ENCODE data around the gene HHAT. TPM values are rescaled to one million over a fixed set of nuclear protein-coding genes. Genes with fewer than 3 reads are reported as not detected.

The HHAT gene
- total RNA-seq, 1 donor from 2014 or later = 14.7 TPM

DNA sequence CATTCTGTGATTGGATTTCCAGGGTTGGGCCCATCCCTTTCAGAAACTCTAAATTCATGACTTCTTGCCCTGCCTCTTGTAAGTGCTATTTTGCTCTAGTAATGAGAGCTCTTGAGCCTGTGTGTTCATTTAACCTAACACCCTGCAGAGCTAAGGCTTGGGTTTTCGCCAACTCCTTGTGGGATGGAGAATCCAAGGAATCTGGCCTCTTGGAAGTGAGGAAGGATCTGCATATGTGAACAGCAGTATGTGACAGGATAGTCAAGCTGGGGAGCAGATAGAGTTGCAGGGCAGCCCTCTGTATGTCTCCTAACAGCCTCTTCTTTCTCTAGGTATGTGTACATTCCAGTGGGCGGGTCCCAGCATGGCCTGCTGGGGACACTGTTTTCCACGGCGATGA is 258.9 kb downstream of the HHAT start:
- peaks cover 10% of the 10 kb centered on the region for H3K9me3 Mint-ChIP-seq (ENCODE audit: low read depth)
- TF ChIP-seq, protein P1, sequence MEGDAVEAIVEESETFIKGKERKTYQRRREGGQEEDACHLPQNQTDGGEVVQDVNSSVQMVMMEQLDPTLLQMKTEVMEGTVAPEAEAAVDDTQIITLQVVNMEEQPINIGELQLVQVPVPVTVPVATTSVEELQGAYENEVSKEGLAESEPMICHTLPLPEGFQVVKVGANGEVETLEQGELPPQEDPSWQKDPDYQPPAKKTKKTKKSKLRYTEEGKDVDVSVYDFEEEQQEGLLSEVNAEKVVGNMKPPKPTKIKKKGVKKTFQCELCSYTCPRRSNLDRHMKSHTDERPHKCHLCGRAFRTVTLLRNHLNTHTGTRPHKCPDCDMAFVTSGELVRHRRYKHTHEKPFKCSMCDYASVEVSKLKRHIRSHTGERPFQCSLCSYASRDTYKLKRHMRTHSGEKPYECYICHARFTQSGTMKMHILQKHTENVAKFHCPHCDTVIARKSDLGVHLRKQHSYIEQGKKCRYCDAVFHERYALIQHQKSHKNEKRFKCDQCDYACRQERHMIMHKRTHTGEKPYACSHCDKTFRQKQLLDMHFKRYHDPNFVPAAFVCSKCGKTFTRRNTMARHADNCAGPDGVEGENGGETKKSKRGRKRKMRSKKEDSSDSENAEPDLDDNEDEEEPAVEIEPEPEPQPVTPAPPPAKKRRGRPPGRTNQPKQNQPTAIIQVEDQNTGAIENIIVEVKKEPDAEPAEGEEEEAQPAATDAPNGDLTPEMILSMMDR (IDR thresholded peaks at IDR 0.05; ENCODE audit: unreplicated experiment) = no peak
- no peak overlapping the region for H3K4me3 Mint-ChIP-seq (ENCODE audit: low read depth)
- peaks cover 7% of the 10 kb centered on the region for H3K36me3 Mint-ChIP-seq (ENCODE audit: insufficient read depth)
- H3K27me3 Mint-ChIP-seq = no peaks in the 10 kb centered on the region
- H3K4me1 Mint-ChIP-seq (ENCODE audit: low read depth) = no peaks in the 10 kb centered on the region
- no peak for DNase-seq (ENCODE audit: low spot score, unreplicated experiment)
- no peak overlapping the region for H3K27ac Mint-ChIP-seq

DNA sequence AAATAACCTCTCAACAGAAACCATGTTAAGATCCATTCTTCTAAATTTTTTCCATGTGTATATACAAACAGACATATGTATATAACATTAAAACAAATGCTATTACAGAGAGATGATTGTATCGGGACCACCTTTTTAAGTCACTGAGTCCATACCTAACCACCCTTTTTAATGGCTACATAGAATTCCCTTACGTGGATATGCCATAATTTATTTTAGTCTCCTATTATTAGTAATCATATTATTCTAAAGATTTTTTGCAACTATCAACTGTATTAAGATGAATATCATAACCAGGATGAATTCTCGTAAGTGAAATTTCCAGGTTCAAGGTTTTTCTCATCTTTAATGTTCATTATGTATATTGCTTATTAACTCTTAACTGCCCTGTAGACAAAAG is 259.7 kb downstream of the HHAT start:
- TF ChIP-seq, protein P1 (IDR thresholded peaks at IDR 0.05; ENCODE audit: unreplicated experiment) = no peak
- Mint-ChIP-seq H3K4me3 (ENCODE audit: low read depth) (no peak overlapping the region), H3K27ac (no peak overlapping the region), H3K27me3 (no peaks in the 10 kb centered on the region), H3K36me3 (ENCODE audit: insufficient read depth) (peaks cover 7% of the 10 kb centered on the region), H3K4me1 (ENCODE audit: low read depth) (no peaks in the 10 kb centered on the region), H3K9me3 (ENCODE audit: low read depth) (peaks cover 10% of the 10 kb centered on the region)
- DNase-seq (ENCODE audit: low spot score, unreplicated experiment) = no peak

DNA sequence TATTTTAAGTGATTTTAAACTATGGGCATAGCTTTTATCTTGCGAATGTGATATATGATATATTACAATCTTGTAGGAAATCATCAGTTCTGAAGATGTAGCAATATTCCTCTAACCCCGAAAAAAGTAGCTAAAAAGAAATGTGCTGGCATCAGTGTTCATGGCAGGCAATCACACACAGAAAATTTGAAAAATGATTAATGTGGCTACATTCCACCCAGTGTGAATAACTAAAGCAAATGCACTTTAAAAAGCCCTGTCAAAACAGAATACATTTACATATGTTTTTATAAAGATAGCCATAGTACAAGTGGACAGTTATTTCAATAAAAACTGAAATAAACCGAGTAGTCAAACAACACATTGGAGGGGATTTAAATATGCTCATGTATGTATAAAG is 260.2 kb downstream of the HHAT start:
- no peak for DNase-seq (ENCODE audit: low spot score, unreplicated experiment)
- Mint-ChIP-seq H3K4me3 (ENCODE audit: low read depth) (no peak overlapping the region), H3K27ac (no peak overlapping the region), H3K27me3 (no peaks in the 10 kb centered on the region), H3K4me1 (ENCODE audit: low read depth) (no peaks in the 10 kb centered on the region), H3K9me3 (ENCODE audit: low read depth) (peaks cover 10% of the 10 kb centered on the region), H3K36me3 (ENCODE audit: insufficient read depth) (peaks cover 7% of the 10 kb centered on the region)
- TF ChIP-seq, protein P1 (IDR thresholded peaks at IDR 0.05; ENCODE audit: unreplicated experiment) = no peak

DNA sequence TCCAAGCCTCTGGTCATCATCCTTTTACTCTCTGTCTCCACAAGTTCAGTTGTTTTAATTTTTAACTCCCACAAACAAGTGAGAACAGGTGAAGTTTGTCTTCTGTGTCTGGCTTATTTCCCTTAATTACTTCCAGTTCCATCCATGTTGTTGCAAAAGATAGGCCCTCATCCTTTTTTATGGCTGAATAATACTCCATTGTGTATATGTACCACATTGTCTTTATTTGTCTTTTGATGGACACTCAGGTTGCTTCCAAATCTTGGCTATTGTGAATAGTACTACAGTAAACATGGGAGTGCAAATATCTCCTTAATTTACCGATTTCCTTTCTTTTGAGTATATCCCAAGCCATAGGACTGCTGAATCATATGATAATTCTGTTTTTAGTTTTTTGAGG is 262.5 kb downstream of the HHAT start:
- Mint-ChIP-seq H3K9me3 (ENCODE audit: low read depth) (peaks cover 10% of the 10 kb centered on the region), H3K4me1 (ENCODE audit: low read depth) (no peaks in the 10 kb centered on the region), H3K27me3 (no peaks in the 10 kb centered on the region), H3K4me3 (ENCODE audit: low read depth) (no peak overlapping the region), H3K36me3 (ENCODE audit: insufficient read depth) (peaks cover 7% of the 10 kb centered on the region), H3K27ac (no peak overlapping the region)
- DNase-seq (ENCODE audit: low spot score, unreplicated experiment) = no peak
- TF ChIP-seq, protein P1 (IDR thresholded peaks at IDR 0.05; ENCODE audit: unreplicated experiment) = no peak

DNA sequence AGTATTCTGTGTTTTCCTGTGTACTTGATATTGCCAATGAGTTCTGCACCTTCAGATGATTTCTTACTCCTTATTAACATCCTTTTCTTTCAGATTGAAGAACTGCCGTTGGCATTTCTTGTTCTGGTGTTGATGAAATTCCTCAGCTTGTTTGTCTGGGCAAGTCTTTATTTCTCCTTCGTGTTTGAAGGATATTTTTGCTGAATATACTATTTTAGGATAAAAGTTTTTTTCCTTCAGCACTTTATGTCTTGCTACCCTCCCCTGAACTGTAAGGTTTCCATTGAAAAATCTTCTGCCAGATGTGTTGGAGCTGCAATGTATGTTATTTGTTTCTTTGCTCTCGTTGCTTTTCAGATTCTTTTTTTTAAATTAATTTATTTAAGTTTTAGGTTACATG is 265.9 kb downstream of the HHAT start:
- no peaks in the 10 kb centered on the region for H3K4me1 Mint-ChIP-seq (ENCODE audit: low read depth)
- H3K36me3 Mint-ChIP-seq (ENCODE audit: insufficient read depth) = peaks cover 3% of the 10 kb centered on the region
- no peaks in the 10 kb centered on the region for H3K27me3 Mint-ChIP-seq
- peaks cover 10% of the 10 kb centered on the region for H3K9me3 Mint-ChIP-seq (ENCODE audit: low read depth)
- TF ChIP-seq, protein P1 (IDR thresholded peaks at IDR 0.05; ENCODE audit: unreplicated experiment) = no peak
- DNase-seq (ENCODE audit: low spot score, unreplicated experiment) = no peak
- no peak overlapping the region for H3K4me3 Mint-ChIP-seq (ENCODE audit: low read depth)
- H3K27ac Mint-ChIP-seq = no peak overlapping the region
